ENCODE measurements around the gene LUZP1.

LUZP1 gene

DNA sequence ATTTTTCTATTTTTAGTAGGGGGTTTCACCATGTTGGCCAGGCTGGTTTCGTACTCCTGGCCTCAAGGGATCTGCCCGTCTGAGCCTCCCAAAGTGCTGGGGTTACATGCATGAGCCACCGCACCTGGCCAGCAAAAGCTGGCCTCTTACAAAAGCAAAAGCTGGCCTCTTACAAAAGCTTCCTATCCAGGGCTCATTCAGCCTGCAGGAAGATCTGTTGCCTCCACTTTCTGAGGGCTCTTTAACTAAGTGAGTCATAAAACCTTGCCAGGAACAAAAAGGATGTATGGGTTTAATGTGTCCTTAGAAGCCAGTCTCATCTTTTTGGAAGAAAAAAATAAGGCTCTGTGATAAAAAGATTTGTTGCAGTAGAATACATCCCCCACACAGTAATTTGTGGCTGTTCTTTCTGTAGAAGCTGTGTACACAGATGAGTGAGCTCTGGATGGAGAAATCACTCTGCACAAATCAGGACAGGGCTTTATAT lies 33.6 kb upstream of the LUZP1 start:
- Histone ChIP-seq H3K36me3 (ENCODE audit: control insufficient read depth, insufficient read depth, low read length) (no peaks in the 10 kb centered on the region), H3K4me3 (replicated peaks; ENCODE audit: low read depth, low read length) (no peak overlapping the region), H3K27me3 (replicated peaks; ENCODE audit: control insufficient read depth, insufficient read depth, low read length) (no peaks in the 10 kb centered on the region)
- DNase-seq (ENCODE audit: extremely low read depth, insufficient read length), result peak; percentile 32
- TF ChIP-seq, protein P1, sequence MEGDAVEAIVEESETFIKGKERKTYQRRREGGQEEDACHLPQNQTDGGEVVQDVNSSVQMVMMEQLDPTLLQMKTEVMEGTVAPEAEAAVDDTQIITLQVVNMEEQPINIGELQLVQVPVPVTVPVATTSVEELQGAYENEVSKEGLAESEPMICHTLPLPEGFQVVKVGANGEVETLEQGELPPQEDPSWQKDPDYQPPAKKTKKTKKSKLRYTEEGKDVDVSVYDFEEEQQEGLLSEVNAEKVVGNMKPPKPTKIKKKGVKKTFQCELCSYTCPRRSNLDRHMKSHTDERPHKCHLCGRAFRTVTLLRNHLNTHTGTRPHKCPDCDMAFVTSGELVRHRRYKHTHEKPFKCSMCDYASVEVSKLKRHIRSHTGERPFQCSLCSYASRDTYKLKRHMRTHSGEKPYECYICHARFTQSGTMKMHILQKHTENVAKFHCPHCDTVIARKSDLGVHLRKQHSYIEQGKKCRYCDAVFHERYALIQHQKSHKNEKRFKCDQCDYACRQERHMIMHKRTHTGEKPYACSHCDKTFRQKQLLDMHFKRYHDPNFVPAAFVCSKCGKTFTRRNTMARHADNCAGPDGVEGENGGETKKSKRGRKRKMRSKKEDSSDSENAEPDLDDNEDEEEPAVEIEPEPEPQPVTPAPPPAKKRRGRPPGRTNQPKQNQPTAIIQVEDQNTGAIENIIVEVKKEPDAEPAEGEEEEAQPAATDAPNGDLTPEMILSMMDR (IDR thresholded peaks at IDR 0.05; ENCODE audit: insufficient read depth, low read length, poor library complexity, severe bottlenecking), result no peak

GRCh38 chr1:23200883-23201282 lies 32.2 kb upstream of the LUZP1 start:
- no peaks in the 10 kb centered on the region for H3K36me3 ChIP-seq (ENCODE audit: control insufficient read depth, insufficient read depth, low read length)
- TF ChIP-seq, protein P1 (IDR thresholded peaks at IDR 0.05; ENCODE audit: insufficient read depth, low read length, poor library complexity, severe bottlenecking), result no peak
- DNase-seq (ENCODE audit: extremely low read depth, insufficient read length), result no peak
- no peak overlapping the region for H3K4me3 ChIP-seq (replicated peaks; ENCODE audit: low read depth, low read length)
- H3K27me3 ChIP-seq (replicated peaks; ENCODE audit: control insufficient read depth, insufficient read depth, low read length), result no peaks in the 10 kb centered on the region

DNA sequence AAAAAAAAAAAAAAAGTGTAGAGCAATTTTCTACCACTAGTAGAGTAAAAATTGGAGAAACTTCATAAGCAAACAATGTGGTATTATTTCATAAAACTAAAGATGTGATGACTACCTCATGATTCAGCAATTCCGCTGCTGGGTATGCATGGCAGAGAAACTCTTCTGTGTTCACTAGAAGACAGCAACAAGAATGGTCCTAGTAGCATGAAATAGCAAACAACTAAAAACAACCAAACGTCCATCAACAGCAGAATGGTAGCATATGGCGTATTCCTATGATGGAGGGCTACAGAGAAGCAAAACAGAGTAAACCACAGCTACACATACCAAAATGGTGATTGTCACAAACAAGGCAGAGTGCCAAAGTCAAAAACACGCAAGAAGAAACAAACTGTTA lies 29.7 kb upstream of the LUZP1 start:
- DNase-seq (ENCODE audit: extremely low read depth, insufficient read length), result no peak
- H3K27me3 ChIP-seq (replicated peaks; ENCODE audit: control insufficient read depth, insufficient read depth, low read length), result no peaks in the 10 kb centered on the region; the same call in 1 of the 2 replicates
- no peaks in the 10 kb centered on the region for H3K36me3 ChIP-seq (ENCODE audit: control insufficient read depth, insufficient read depth, low read length)
- no peak overlapping the region for H3K4me3 ChIP-seq (replicated peaks; ENCODE audit: low read depth, low read length)
- TF ChIP-seq, protein P1 (IDR thresholded peaks at IDR 0.05; ENCODE audit: insufficient read depth, low read length, poor library complexity, severe bottlenecking), result no peak

GRCh38 chr1:23196627-23197328 lies 28.1 kb upstream of the LUZP1 start:
- Histone ChIP-seq H3K27me3 (replicated peaks; ENCODE audit: control insufficient read depth, insufficient read depth, low read length) (no peaks in the 10 kb centered on the region; the same call in 1 of the 2 replicates), H3K36me3 (ENCODE audit: control insufficient read depth, insufficient read depth, low read length) (no peaks in the 10 kb centered on the region), H3K4me3 (replicated peaks; ENCODE audit: low read depth, low read length) (no peak overlapping the region)
- DNase-seq (ENCODE audit: extremely low read depth, insufficient read length), result no peak
- TF ChIP-seq, protein P1 (IDR thresholded peaks at IDR 0.05; ENCODE audit: insufficient read depth, low read length, poor library complexity, severe bottlenecking), result no peak

- TF ChIP-seq, protein P1 (IDR thresholded peaks at IDR 0.05; ENCODE audit: insufficient read depth, low read length, poor library complexity, severe bottlenecking), result no peak
- Histone ChIP-seq H3K27me3 (replicated peaks; ENCODE audit: control insufficient read depth, insufficient read depth, low read length) (no peaks in the 10 kb centered on the region; the same call in 1 of the 2 replicates), H3K36me3 (ENCODE audit: control insufficient read depth, insufficient read depth, low read length) (no peaks in the 10 kb centered on the region), H3K4me3 (replicated peaks; ENCODE audit: low read depth, low read length) (no peak overlapping the region)
- DNase-seq (ENCODE audit: extremely low read depth, insufficient read length), result no peak
Measured at GRCh38 chr1:23194119-23194984, 25.7 kb upstream of the LUZP1 start.
